DMS53 treated with DMSO at 0.1 percent for 48 hours (cell line): ENCODE measurements around the gene COL19A1.
"Not testable (repeated sequence)": the region's sequence is repeated elsewhere in the genome, so short reads cannot be mapped to it uniquely, and the experiment has no call there.

ENCODE experiments used
- DNase-seq: peaks from one replicate; lab custom pipeline; 2025; ENCODE audit not compliant: unreplicated experiment; lab: John Stamatoyannopoulos, UW

COL19A1 gene

DNA sequence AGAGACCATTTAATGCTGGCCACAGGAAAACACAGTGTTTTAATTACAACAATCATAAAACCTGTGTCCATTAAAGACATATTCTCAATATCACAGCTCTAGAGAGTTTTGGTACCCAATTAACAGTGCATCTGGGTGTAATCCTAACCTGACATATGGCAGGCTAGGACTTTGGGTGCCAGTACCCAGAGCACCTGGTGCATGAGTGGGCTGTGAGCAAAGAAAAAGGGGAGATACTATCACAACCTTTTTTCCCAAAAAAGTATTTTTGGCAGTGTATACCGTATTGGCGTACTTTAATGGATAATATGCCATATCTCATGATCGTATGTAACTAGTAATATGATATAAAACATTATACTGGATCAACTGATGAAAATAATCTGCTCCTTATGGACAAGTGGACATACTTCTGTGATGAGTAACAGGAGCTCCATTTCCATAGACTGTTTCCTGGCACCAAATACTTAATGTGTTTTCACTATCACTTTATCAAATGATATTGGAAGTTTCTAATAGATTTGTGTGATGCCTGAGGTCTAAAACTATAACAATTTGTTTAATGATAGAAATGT lies 91.7 kb downstream of the COL19A1 start:
- DNase-seq: peak; percentile 18

DNA sequence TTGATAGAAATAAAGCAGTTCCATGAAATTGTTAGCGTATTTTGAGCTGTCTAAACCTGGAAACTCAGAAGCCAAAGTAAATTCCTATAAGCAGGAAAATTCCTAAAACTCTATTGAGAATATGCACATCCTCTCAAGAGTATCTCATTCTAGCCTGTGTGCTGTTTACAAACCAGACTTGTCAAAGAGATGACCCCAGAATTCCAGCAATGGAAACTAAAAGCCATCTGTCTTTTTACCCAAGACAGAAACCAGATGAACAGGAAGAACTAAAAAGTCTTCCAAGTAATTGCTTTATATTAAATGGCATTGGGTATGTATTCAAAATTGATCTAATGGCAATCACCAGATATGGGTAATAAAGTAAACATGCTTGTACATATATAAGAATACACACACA lies 92.6 kb downstream of the COL19A1 start:
- DNase-seq: no peak

DNA sequence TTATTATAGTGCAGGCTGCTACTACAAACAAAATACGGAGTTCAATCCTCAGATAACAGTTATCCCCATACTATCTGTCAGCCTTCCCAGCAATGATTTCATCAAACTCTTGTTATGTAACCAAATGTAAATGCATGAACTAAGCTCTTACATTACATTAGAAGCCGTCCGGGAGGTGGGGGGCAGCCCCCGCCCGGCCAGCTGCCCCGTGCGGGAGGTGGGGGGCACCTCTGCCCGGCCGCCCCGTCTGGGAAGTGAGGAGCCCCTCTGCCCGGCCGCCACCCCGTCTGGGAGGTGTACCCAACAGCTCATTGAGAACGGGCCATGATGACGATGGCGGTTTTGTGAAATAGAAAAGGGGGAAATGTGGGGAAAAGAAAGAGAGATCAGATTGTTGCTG lies 99.6 kb downstream of the COL19A1 start:
- DNase-seq: not testable (repeated sequence)

DNA sequence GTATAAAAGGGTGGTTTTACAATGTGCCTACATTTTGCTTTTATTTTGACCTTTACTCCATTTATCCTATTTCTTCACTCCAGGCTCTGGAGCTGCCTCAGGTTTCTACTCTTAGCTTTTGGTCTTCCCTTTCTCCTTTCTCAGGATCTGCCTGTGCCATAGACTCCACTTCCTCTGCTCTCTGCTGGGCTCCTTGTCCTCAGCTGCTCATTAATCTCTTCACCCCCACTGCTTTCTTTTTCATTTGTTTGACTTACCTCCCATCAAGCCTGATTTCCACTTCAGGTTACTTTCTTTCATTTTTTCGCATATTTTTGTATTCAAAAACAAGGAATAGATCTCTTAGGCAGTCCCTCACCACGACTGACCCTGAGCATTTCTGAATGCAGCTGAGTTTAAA lies 106.8 kb downstream of the COL19A1 start:
- DNase-seq: no peak

DNA sequence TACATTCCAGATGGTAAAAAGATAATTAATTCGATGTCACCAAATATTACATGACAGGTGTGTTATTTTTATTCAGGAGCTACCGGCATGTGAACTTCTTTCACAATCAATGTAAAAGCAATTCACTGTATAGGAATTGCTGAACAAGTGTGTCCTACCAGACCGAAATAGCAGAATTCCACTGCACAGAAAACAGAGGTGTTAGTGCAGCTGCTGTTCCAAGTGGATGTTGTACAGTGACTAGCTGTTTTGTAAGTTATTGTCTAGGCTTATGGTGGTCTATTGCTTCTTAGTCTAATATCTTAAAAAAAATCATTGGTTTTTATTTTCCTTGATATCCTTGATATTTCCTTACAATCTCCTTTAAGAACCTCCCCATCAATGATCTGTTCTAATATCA lies 107.4 kb downstream of the COL19A1 start:
- DNase-seq: no peak

DNA sequence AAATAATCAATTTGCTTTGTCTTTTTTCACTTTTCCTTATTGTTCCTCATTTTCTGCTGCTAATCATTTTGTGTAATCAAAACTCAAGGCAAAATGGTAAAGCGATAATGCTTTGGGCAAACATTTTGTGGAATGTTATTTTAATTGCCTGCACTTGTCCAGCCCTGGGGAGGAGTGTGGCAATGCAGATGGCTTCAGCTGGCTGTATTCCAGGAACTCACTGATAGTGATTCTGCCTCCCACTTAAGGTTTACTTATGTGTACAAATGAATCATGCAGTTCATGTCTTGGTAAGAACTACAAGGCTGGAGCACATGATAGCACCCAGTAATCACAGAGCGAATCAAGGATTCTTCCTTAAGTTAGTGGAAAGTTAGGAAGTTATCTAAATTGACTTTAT lies 107.8 kb downstream of the COL19A1 start:
- DNase-seq: peak; percentile 78

DNA sequence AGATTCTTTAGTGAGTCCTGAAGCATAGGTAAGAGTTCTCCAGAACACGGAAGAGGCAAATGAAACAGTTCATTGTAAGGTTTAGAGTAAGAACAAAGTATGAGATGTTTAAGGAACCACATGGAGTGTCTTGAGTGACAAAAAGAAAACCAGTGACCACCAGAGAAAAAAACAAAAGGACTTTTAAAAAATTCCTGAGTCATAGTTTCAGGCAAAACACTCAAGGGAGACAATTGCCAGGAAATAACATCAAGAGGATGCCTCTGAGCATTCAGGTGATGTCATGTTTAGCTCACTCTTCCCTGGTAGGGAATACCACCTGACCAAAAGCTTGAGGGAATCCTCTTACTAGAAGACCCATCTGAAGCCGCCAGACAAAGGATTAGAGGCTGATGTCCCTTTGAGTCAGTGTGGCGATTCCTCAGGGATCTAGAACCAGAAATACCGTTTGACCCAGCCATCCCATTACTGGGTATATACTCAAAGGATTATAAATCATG lies 110.3 kb downstream of the COL19A1 start:
- DNase-seq: peak; percentile 64

DNA sequence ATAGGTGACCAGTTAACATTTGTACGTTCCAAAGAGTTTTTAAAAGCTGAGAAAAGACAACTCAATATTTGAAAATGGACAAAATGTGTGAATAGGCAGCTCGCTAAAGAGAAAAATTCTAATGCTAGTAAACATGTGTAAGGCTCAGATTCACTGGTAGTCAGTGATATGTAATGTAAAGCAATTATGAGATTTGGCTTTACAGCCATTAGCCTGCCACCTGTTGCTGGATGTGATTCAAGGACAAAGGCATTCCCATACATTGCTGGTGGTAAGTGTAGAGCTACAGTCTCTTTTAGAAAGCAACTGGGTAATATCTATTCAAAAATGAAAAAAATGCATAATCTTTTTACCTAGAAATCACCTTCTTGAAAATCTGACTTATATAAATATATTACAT lies 114.3 kb downstream of the COL19A1 start:
- DNase-seq: no peak

DNA sequence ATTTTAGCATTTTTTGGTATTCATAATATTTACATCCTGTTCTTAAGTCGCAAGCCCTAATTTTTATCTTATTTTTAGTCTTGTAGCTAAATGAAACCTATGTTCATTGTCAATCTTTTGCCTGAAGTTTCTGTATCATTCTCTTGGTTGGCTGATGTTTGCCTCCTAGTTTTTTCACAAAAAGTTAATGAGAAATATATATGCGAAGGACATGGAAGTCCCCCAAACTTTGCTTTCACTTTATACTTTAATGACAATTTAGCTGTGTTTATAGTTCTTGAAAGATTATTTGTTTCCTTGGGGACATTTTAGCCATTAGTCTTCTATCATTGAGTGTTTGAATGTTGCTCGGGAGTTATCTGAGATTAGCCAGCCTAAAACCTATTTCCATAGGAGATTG lies 118.2 kb downstream of the COL19A1 start:
- DNase-seq: no peak

DNA sequence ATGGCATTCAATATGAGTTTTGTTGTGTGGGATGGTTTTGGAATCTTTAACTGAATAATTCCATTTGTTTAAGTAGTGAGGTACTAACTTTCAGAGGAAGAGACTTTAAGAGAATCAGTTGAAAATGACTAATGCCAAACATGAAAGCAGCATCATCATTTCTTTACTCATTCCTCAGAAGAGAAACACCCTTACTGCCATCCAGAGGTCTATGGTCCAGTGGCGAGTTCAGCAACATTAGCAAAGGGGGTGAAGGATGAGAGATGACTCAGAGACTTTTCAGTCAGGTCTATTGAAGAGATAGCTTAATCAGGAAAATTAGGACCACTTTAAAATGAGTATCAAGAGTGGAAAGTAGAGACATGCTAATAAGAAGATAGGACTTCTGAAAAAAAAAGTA lies 118.8 kb downstream of the COL19A1 start:
- DNase-seq: no peak

DNA sequence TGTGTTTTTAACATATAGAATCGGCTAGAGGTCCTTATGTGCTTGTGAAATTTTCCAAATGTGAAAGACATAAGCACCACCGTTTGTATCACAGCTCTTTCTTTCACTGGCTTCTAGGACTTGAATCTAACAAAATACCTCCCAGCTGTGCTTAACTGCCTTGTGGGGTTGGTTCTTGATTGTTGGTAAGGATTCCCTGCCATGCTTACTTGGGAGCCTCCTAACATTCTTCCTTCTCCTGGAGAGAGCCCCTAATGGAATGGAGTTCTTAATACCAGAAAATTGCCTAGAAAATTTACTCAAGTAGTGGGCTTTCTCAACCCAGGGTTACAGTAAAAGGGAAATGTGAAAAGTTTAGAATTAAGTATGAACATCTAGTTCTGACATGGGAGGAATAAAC lies 121.2 kb downstream of the COL19A1 start:
- DNase-seq: no peak

DNA sequence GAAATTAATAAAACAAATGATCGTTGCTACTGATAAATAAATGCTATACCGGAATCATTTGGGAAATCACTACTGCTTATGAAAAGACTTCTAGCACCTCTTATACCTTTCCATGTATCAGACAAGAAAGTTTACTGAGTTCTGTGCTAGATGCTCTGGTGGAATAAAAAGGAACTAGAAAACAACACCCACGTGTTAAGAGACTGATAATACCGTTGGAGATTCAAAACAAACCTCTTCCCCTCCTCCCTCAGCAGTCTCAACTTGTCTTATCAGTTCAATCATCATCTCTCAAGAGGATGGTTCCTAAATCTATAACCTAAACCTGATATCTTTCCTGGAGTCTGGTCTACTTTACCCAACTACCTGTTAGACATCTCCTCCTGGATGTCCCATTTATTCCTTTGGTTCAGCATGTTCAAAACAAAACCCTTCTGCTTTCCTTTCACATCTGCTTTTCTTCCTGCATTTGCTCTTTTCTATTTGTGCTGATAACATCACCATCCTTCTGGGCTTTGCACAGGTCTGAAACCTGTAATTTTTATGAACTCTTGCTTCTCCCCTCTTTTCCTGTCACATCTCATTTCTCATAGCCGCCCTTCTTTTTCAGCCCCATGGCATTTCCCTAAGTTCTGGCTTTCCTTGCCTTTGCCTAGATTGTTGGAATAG lies 122.2 kb downstream of the COL19A1 start:
- DNase-seq: no peak

DNA sequence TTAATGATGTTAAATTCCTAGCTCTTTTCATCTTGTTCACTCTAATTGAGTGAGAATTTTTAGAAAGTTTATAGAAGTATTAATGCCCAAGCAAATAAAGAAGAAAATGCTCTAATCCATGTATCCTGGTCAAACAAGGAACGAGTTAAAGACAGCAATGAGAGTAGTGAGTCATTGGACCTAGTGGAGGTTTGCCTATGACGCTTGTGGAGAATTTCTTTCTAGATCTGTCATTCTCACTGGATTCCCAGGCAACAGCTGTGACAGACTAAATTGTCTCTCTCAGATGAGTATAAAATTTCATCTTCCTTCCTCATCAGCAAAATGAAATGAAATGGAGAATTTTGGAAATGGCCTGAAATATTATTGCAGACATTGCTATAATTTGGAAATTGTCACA lies 127.9 kb downstream of the COL19A1 start:
- DNase-seq: no peak

DNA sequence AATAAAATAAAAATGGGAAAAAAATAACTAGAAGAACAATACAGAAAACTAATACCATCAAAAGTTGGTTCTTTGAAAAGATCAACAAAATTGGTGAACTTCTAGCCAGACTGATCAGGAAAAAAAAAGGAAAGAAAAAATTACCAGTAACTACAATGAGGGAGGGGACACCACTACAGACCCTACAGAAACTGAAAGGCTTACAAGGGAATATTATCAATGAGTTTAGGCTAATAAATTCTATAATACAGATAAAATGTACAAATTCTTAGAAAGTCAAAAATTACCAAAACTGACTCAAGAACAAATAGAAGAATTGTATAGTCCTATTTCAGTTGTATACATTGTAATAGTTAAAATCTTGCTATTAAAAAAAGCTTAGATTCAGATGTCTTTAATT lies 141.8 kb downstream of the COL19A1 start:
- DNase-seq: no peak

DNA sequence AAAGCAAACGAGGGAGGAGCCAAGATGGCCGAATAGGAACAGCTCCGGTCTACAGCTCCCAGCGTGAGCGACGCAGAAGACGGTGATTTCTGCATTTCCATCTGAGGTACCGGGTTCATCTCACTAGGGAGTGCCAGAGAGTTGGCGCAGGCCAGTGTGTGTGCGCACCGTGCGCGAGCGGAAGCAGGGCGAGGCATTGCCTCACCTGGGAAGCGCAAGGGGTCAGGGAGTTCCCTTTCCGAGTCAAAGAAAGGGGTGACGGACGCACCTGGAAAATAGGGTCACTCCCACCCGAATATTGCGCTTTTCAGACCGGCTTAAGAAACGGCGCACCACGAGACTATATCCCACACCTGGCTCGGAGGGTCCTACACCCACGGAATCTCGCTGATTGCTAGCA lies 144.0 kb downstream of the COL19A1 start:
- not testable (repeated sequence) for DNase-seq

DNA sequence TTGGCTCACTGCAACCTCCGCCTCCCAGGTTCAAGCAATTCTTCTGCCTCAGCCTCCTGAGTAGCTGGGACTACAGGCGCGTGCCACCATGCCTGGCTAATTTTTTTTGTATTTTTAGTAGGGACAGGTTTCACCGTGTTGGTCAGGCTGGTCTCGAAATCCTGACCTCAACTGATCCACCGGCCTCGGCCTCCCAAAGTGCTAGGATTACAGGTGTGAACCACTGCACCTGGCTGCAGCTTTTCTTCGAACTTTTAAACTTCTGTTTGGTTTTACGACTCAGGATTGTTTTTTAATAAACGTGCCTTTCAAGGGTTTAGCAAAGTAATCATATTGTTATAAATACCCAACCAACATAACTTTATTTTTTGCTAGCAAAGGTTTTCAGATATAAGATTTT lies 156.8 kb downstream of the COL19A1 start:
- DNase-seq: not testable (repeated sequence)

DNA sequence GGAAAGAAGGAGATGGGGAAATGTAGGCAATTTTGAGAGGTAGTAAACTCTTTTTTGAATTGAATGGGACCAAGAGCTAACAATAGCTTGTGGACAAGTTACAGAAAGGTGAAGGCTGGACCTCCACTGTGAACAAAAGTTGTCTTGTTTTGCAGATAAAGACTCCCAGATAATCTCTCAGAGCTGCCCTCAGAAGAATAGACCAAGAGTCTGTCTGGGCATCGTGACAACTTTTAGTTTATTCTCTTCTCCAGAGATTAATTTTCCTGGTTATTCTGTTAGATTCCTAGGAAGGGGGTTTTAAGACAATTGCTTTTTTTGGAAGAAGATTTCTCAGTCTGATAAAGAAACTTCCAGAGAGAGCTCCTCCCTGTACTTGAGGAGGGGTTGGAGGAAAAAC lies 161.9 kb downstream of the COL19A1 start:
- DNase-seq: no peak

DNA sequence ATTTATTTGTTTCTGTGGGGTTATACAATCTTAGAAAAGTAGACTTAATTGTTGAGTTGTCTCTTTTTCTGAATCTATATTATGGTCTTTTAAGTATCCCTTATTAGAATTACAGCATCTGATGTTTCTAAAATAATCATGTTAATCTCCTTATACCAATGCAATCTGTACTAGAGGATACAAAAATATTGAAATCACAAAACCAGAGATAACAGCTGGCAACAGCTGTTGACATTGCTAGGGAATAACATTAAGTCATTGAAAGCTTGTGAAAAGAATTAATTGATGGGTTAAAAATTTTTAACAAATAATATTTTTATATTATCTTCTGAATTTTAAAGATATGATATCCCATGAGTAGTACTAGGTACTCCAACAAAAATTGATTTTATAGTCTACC lies 162.6 kb downstream of the COL19A1 start:
- no peak for DNase-seq

DNA sequence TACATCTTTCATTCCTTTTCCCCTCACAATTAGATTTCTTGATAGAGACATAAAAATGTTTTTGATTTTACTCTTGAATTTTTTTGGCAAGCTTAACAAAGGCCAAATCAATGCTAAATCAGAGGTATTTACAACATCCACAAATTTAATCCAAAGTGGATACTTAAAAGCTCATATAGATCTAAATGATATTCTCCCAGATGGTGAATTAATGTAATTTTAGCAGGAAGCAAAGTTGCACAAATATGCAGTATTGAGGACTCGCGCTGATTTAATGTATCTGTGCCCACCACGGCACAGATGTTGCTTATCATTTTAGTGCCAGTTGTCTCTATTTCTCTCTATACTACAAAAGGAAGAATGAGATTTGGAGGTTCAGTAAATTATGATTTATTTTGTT lies 167.4 kb downstream of the COL19A1 start:
- no peak for DNase-seq

DNA sequence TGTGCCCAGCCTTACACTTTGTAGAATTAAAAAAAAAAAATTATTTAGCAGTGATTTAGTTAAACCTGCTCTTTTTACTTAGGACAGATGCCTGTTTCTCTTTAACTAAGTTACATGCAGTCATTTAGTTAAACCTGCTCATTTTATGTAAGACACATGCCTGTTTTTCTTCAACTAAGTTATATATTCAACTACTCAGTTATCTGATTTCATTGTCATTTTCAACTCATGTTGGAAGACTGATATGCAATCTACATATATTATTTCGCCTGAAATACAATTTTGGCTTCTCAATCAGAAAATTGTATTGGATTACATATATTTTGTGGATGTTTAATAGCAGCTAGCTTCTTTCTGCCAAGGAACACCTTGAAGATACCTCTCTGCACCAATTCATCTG lies 171.1 kb downstream of the COL19A1 start:
- DNase-seq: no peak

DNA sequence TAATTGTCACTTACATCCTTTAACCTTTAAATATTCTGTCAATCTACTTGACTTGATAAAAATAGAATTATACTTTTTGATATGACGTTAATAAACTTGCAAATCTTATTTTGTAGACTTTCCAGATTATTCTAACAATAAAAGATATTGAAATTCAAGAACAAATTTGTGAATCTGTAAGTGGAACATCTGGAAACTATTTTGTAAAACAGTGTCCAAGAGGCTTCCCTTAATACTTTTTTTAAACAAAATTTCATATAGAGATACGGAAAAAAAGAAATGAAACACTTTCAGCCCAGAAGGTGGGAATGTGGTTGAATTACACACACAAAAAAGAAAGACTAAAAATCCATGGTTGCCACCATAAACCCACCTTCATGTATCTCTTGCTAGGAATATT lies 174.4 kb downstream of the COL19A1 start:
- DNase-seq: no peak

DNA sequence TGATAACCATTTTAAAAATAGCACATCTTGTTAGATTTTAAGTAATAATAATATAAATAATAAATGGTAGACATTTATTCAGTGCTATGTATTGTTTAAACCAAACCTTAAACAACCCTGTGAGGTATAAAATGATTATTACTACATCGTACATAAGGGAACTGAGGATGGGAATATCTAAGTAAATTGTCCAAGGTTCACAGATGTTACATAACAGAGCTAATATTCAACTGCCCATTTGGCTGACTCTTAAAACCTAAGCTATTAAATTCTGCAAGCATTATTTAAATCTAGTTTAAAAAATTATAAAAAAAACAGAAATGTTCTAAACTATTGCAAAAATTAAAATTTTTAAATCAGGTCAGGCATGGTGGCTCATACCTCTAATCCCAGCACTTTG lies 175.1 kb downstream of the COL19A1 start:
- DNase-seq: no peak

DNA sequence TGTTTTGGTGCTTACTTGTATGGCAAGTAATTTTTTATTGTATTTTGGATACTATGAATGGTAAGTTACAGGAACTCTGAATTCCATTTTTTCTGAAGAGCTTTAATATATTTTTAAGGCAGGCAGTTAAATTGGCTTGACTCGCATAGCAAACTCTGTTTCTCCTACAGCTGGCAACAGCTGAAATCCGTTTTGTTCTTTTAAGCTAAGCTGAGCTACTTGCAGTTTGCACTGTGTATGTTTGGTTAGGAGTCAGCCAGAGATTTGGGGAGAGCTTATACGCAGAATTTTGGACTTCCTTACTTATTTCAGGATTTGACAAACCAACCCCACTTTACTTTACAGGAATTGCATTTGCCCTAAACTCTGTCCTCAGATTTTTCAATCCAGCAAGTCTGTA lies 179.1 kb downstream of the COL19A1 start:
- DNase-seq: no peak
